ENCODE measurements around the gene PTPRM.

PTPRM gene

GRCh38 chr18:8423051-8423557, 856.0 kb downstream of the PTPRM start:
- Histone ChIP-seq H3K9ac (ENCODE audit: low read depth in 1 of 2, low read length in 2 of 2) (no peak overlapping the region), H3K4me3 (ENCODE audit: low read length in 2 of 2) (no peak overlapping the region), H3K27ac (ENCODE audit: low read depth in 2 of 2, low read length in 2 of 2) (no peak overlapping the region), H3K36me3 (ENCODE audit: control insufficient read depth in 2 of 2, insufficient read depth in 2 of 2, low read length in 2 of 2) (no peaks in the 10 kb centered on the region), H3K4me1 (ENCODE audit: control insufficient read depth in 2 of 2, insufficient read depth in 2 of 2, low read length in 2 of 2) (no peaks in the 10 kb centered on the region), H3K9me3 (ENCODE audit: control insufficient read depth in 2 of 2, low read length in 2 of 2) (no peaks in the 10 kb centered on the region), H3K27me3 (ENCODE audit: control insufficient read depth in 2 of 2, insufficient read depth in 2 of 2, low read length in 2 of 2) (no peaks in the 10 kb centered on the region)

GRCh38 chr18:8424481-8424880, 857.4 kb downstream of the PTPRM start:
- H3K4me1 ChIP-seq (ENCODE audit: control insufficient read depth in 2 of 2, insufficient read depth in 2 of 2, low read length in 2 of 2): no peaks in the 10 kb centered on the region
- H3K4me3 ChIP-seq (ENCODE audit: low read length in 2 of 2): no peak overlapping the region
- H3K27ac ChIP-seq (ENCODE audit: low read depth in 2 of 2, low read length in 2 of 2): no peak overlapping the region

GRCh38 chr18:8424917-8425725, 858.0 kb downstream of the PTPRM start:
- no peak overlapping the region for H3K27ac ChIP-seq (ENCODE audit: low read depth in 2 of 2, low read length in 2 of 2)
- H3K4me1 ChIP-seq (ENCODE audit: control insufficient read depth in 2 of 2, insufficient read depth in 2 of 2, low read length in 2 of 2): no peaks in the 10 kb centered on the region
- no peak overlapping the region for H3K4me3 ChIP-seq (ENCODE audit: low read length in 2 of 2)
- no peak overlapping the region for H3K9ac ChIP-seq (ENCODE audit: low read depth in 1 of 2, low read length in 2 of 2)
- H3K27me3 ChIP-seq (ENCODE audit: control insufficient read depth in 2 of 2, insufficient read depth in 2 of 2, low read length in 2 of 2): no peaks in the 10 kb centered on the region
- no peaks in the 10 kb centered on the region for H3K9me3 ChIP-seq (ENCODE audit: control insufficient read depth in 2 of 2, low read length in 2 of 2)
- H3K36me3 ChIP-seq (ENCODE audit: control insufficient read depth in 2 of 2, insufficient read depth in 2 of 2, low read length in 2 of 2): no peaks in the 10 kb centered on the region

More at GRCh38 chr18:8424481-8424880, 857.4 kb downstream of the PTPRM start:
- no peaks in the 10 kb centered on the region for H3K27me3 ChIP-seq (ENCODE audit: control insufficient read depth in 2 of 2, insufficient read depth in 2 of 2, low read length in 2 of 2)
- no peak overlapping the region for H3K9ac ChIP-seq (ENCODE audit: low read depth in 1 of 2, low read length in 2 of 2)
- no peaks in the 10 kb centered on the region for H3K36me3 ChIP-seq (ENCODE audit: control insufficient read depth in 2 of 2, insufficient read depth in 2 of 2, low read length in 2 of 2)
- H3K9me3 ChIP-seq (ENCODE audit: control insufficient read depth in 2 of 2, low read length in 2 of 2): no peaks in the 10 kb centered on the region

GRCh38 chr18:8426401-8426800, 859.3 kb downstream of the PTPRM start:
- Histone ChIP-seq H3K36me3 (ENCODE audit: control insufficient read depth in 2 of 2, insufficient read depth in 2 of 2, low read length in 2 of 2) (no peaks in the 10 kb centered on the region), H3K4me1 (ENCODE audit: control insufficient read depth in 2 of 2, insufficient read depth in 2 of 2, low read length in 2 of 2) (no peaks in the 10 kb centered on the region), H3K27me3 (ENCODE audit: control insufficient read depth in 2 of 2, insufficient read depth in 2 of 2, low read length in 2 of 2) (no peaks in the 10 kb centered on the region), H3K9ac (ENCODE audit: low read depth in 1 of 2, low read length in 2 of 2) (no peak overlapping the region), H3K4me3 (ENCODE audit: low read length in 2 of 2) (no peak overlapping the region), H3K27ac (ENCODE audit: low read depth in 2 of 2, low read length in 2 of 2) (no peak overlapping the region), H3K9me3 (ENCODE audit: control insufficient read depth in 2 of 2, low read length in 2 of 2) (no peaks in the 10 kb centered on the region)

GRCh38 chr18:8427339-8427738, 860.2 kb downstream of the PTPRM start:
- no peaks in the 10 kb centered on the region for H3K4me1 ChIP-seq (ENCODE audit: control insufficient read depth in 2 of 2, insufficient read depth in 2 of 2, low read length in 2 of 2)
- no peak overlapping the region for H3K4me3 ChIP-seq (ENCODE audit: low read length in 2 of 2)
- no peaks in the 10 kb centered on the region for H3K27me3 ChIP-seq (ENCODE audit: control insufficient read depth in 2 of 2, insufficient read depth in 2 of 2, low read length in 2 of 2)
- H3K36me3 ChIP-seq (ENCODE audit: control insufficient read depth in 2 of 2, insufficient read depth in 2 of 2, low read length in 2 of 2): no peaks in the 10 kb centered on the region
- H3K9ac ChIP-seq (ENCODE audit: low read depth in 1 of 2, low read length in 2 of 2): no peak overlapping the region
- H3K9me3 ChIP-seq (ENCODE audit: control insufficient read depth in 2 of 2, low read length in 2 of 2): no peaks in the 10 kb centered on the region
- H3K27ac ChIP-seq (ENCODE audit: low read depth in 2 of 2, low read length in 2 of 2): no peak overlapping the region

- no peaks in the 10 kb centered on the region for H3K4me1 ChIP-seq (ENCODE audit: control insufficient read depth in 2 of 2, insufficient read depth in 2 of 2, low read length in 2 of 2)
- no peak overlapping the region for H3K4me3 ChIP-seq (ENCODE audit: low read length in 2 of 2)
- no peak overlapping the region for H3K9ac ChIP-seq (ENCODE audit: low read depth in 1 of 2, low read length in 2 of 2)
- no peak overlapping the region for H3K27ac ChIP-seq (ENCODE audit: low read depth in 2 of 2, low read length in 2 of 2)
- H3K9me3 ChIP-seq (ENCODE audit: control insufficient read depth in 2 of 2, low read length in 2 of 2): no peaks in the 10 kb centered on the region
- no peaks in the 10 kb centered on the region for H3K27me3 ChIP-seq (ENCODE audit: control insufficient read depth in 2 of 2, insufficient read depth in 2 of 2, low read length in 2 of 2)
- no peaks in the 10 kb centered on the region for H3K36me3 ChIP-seq (ENCODE audit: control insufficient read depth in 2 of 2, insufficient read depth in 2 of 2, low read length in 2 of 2)
Measured at GRCh38 chr18:8428951-8429350, 861.8 kb downstream of the PTPRM start.

- Histone ChIP-seq H3K9me3 (ENCODE audit: control insufficient read depth in 2 of 2, low read length in 2 of 2) (no peaks in the 10 kb centered on the region), H3K27me3 (ENCODE audit: control insufficient read depth in 2 of 2, insufficient read depth in 2 of 2, low read length in 2 of 2) (no peaks in the 10 kb centered on the region), H3K4me3 (ENCODE audit: low read length in 2 of 2) (no peak overlapping the region), H3K27ac (ENCODE audit: low read depth in 2 of 2, low read length in 2 of 2) (no peak overlapping the region), H3K4me1 (ENCODE audit: control insufficient read depth in 2 of 2, insufficient read depth in 2 of 2, low read length in 2 of 2) (no peaks in the 10 kb centered on the region), H3K9ac (ENCODE audit: low read depth in 1 of 2, low read length in 2 of 2) (no peak overlapping the region), H3K36me3 (ENCODE audit: control insufficient read depth in 2 of 2, insufficient read depth in 2 of 2, low read length in 2 of 2) (no peaks in the 10 kb centered on the region)
Measured at GRCh38 chr18:8431036-8431435, 863.9 kb downstream of the PTPRM start.

GRCh38 chr18:8433323-8433722, 866.2 kb downstream of the PTPRM start:
- H3K4me1 ChIP-seq (ENCODE audit: control insufficient read depth in 2 of 2, insufficient read depth in 2 of 2, low read length in 2 of 2): no peaks in the 10 kb centered on the region
- no peaks in the 10 kb centered on the region for H3K36me3 ChIP-seq (ENCODE audit: control insufficient read depth in 2 of 2, insufficient read depth in 2 of 2, low read length in 2 of 2)
- no peak overlapping the region for H3K27ac ChIP-seq (ENCODE audit: low read depth in 2 of 2, low read length in 2 of 2)
- no peak overlapping the region for H3K4me3 ChIP-seq (ENCODE audit: low read length in 2 of 2)
- no peaks in the 10 kb centered on the region for H3K9me3 ChIP-seq (ENCODE audit: control insufficient read depth in 2 of 2, low read length in 2 of 2)
- H3K27me3 ChIP-seq (ENCODE audit: control insufficient read depth in 2 of 2, insufficient read depth in 2 of 2, low read length in 2 of 2): no peaks in the 10 kb centered on the region
- no peak overlapping the region for H3K9ac ChIP-seq (ENCODE audit: low read depth in 1 of 2, low read length in 2 of 2)

GRCh38 chr18:8433771-8434170, 866.7 kb downstream of the PTPRM start:
- Histone ChIP-seq H3K27ac (ENCODE audit: low read depth in 2 of 2, low read length in 2 of 2) (no peak overlapping the region), H3K4me3 (ENCODE audit: low read length in 2 of 2) (no peak overlapping the region), H3K36me3 (ENCODE audit: control insufficient read depth in 2 of 2, insufficient read depth in 2 of 2, low read length in 2 of 2) (no peaks in the 10 kb centered on the region), H3K4me1 (ENCODE audit: control insufficient read depth in 2 of 2, insufficient read depth in 2 of 2, low read length in 2 of 2) (no peaks in the 10 kb centered on the region), H3K9me3 (ENCODE audit: control insufficient read depth in 2 of 2, low read length in 2 of 2) (no peaks in the 10 kb centered on the region), H3K9ac (ENCODE audit: low read depth in 1 of 2, low read length in 2 of 2) (no peak overlapping the region), H3K27me3 (ENCODE audit: control insufficient read depth in 2 of 2, insufficient read depth in 2 of 2, low read length in 2 of 2) (no peaks in the 10 kb centered on the region)

GRCh38 chr18:8435376-8435775, 868.3 kb downstream of the PTPRM start:
- no peaks in the 10 kb centered on the region for H3K27me3 ChIP-seq (ENCODE audit: control insufficient read depth in 2 of 2, insufficient read depth in 2 of 2, low read length in 2 of 2)
- H3K9me3 ChIP-seq (ENCODE audit: control insufficient read depth in 2 of 2, low read length in 2 of 2): no peaks in the 10 kb centered on the region
- no peak overlapping the region for H3K4me3 ChIP-seq (ENCODE audit: low read length in 2 of 2)
- H3K27ac ChIP-seq (ENCODE audit: low read depth in 2 of 2, low read length in 2 of 2): no peak overlapping the region
- no peaks in the 10 kb centered on the region for H3K4me1 ChIP-seq (ENCODE audit: control insufficient read depth in 2 of 2, insufficient read depth in 2 of 2, low read length in 2 of 2)
- H3K36me3 ChIP-seq (ENCODE audit: control insufficient read depth in 2 of 2, insufficient read depth in 2 of 2, low read length in 2 of 2): no peaks in the 10 kb centered on the region
- no peak overlapping the region for H3K9ac ChIP-seq (ENCODE audit: low read depth in 1 of 2, low read length in 2 of 2)
